H1 (cell line): ENCODE data around the gene HM13. TPM values are rescaled to one million over a fixed set of nuclear protein-coding genes. Genes with fewer than 3 reads are reported as not detected.

Experiments used
- CTCF ChIA-PET: fragments of 300-600 bp; sonication (Branson Sonifier 250); formaldehyde crosslinking; loops from one replicate; lab custom pipeline; 2021; ENCODE audit not compliant: partially characterized antibody; lab: Charles Lee
- POLR2A ChIA-PET: fragments of 300-600 bp; sonication (Branson Sonifier 250); formaldehyde crosslinking; loops from one replicate; lab custom pipeline; 2021; ENCODE audit warnings: inconsistent platforms; ENCODE audit not compliant: partially characterized antibody; lab: Charles Lee
- DNase-seq, 2 experiments: peaks; one replicate each; pipeline versions ENCODE4 v3.0.0 to v3.0.0-alpha.2; 2010 to 2022; ENCODE audit warnings: low spot score in 2 of 2, low read depth in 1 of 2, mixed read lengths in 1 of 2
- FAIRE-seq: peaks from 2 replicates; lab custom pipeline; 2011; peaks lifted over from hg19 to GRCh38; lab: Jason Lieb, UNC
- H2AFZ ChIP-seq: 2 replicates; pipeline ENCODE4 v1.8.1; 2012; ENCODE audit warnings: low read length, inconsistent platforms
- H2AK5ac ChIP-seq: 2 replicates; pipeline ENCODE4 v1.6.1; 2013; ENCODE audit warnings: low read depth, low read length
- H2BK120ac ChIP-seq: replicated peaks from 2 replicates; pipeline ENCODE3; 2013; ENCODE audit warnings: low read depth, low read length, inconsistent platforms
- H2BK12ac ChIP-seq: 2 replicates; pipeline ENCODE4 v1.6.1; 2013; ENCODE audit warnings: low read depth, low read length
- H2BK15ac ChIP-seq: 2 replicates; pipeline ENCODE4 v1.6.1; 2013; ENCODE audit warnings: low read length
- H2BK20ac ChIP-seq: 2 replicates; pipeline ENCODE4 v1.6.1; 2013; ENCODE audit warnings: low read length
- H2BK5ac ChIP-seq: 2 replicates; pipeline ENCODE4 v1.6.1; 2013; ENCODE audit warnings: low read depth, low read length
- H3K14ac ChIP-seq: 2 replicates; pipeline ENCODE4 v1.6.1; 2013; ENCODE audit warnings: inconsistent platforms; ENCODE audit not compliant: insufficient read length
- H3K18ac ChIP-seq: 2 replicates; pipeline ENCODE4 v1.6.1; 2013; ENCODE audit warnings: low read length; ENCODE audit errors: extremely low read depth
- H3K23ac ChIP-seq: 2 replicates; pipeline ENCODE4 v1.6.1; 2013; ENCODE audit warnings: inconsistent platforms; ENCODE audit not compliant: insufficient read length
- H3K23me2 ChIP-seq: 2 replicates; pipeline ENCODE4 v1.6.1; 2013; ENCODE audit warnings: low read depth, low read length
- H3K27ac ChIP-seq: 2 replicates; pipeline ENCODE4 v1.6.1; 2011; ENCODE audit warnings: low read depth, low read length, inconsistent platforms
- H3K27me3 ChIP-seq, 4 experiments: replicated peaks in 1 of 4; 1 replicate in 1 of 4; 2 replicates in 3 of 4; pipeline versions ENCODE4 v1.6.1 to v1.8.1; 2011 to 2013; ENCODE audit warnings: low read length in 3 of 4, mild to moderate bottlenecking in 3 of 4, inconsistent platforms in 2 of 4, mixed read lengths in 2 of 4, moderate library complexity in 1 of 4; ENCODE audit not compliant: control insufficient read depth in 3 of 4, insufficient read depth in 3 of 4; ENCODE audit errors: extremely low read depth in 1 of 4
- H3K36me3 ChIP-seq, 4 experiments: 2 replicates each; pipeline versions ENCODE4 v1.6.1 to v1.8.1; 2011 to 2013; ENCODE audit warnings: mild to moderate bottlenecking in 4 of 4, low read length in 3 of 4, moderate library complexity in 2 of 4, control low read depth in 1 of 4, inconsistent platforms in 1 of 4; ENCODE audit not compliant: insufficient read depth in 4 of 4, control insufficient read depth in 2 of 4
- H3K4ac ChIP-seq: replicated peaks from 2 replicates; pipeline ENCODE3; 2013; ENCODE audit warnings: low read length, low read depth, mixed read lengths, inconsistent platforms; ENCODE audit not compliant: insufficient read length
- H3K4me1 ChIP-seq, 4 experiments: replicated peaks in 1 of 4; 1 replicate in 1 of 4; 2 replicates in 3 of 4; pipeline versions ENCODE4 v1.6.1 to v1.8.1; 2011 to 2013; ENCODE audit warnings: low read length in 3 of 4, inconsistent platforms in 2 of 4, mixed read lengths in 1 of 4; ENCODE audit not compliant: insufficient read depth in 4 of 4, control insufficient read depth in 3 of 4
- H3K4me2 ChIP-seq, 2 experiments: 2 replicates each; pipeline versions ENCODE4 v1.6.1 to v1.8.1; 2011 to 2013; ENCODE audit warnings: low read depth in 2 of 2, low read length in 2 of 2, control low read depth in 1 of 2, inconsistent platforms in 1 of 2, mild to moderate bottlenecking in 1 of 2; ENCODE audit not compliant: insufficient read depth in 1 of 2
- H3K4me3 ChIP-seq, 4 experiments: fragments of 200-600, 300-600 bp in 1 of 4; sonication (generic), shearing (Covaris generic), sonication (Bioruptor Twin) in 1 of 4; 2 replicates each; pipeline versions ENCODE4 v1.5.1 to v1.8.1; 2011 to 2016; ENCODE audit warnings: low read length in 4 of 4, low read depth in 3 of 4, control low read depth in 2 of 4, inconsistent platforms in 2 of 4, mild to moderate bottlenecking in 2 of 4, mixed read lengths in 1 of 4, moderate library complexity in 1 of 4; ENCODE audit not compliant: insufficient read depth in 2 of 4; ENCODE audit errors: extremely low read depth in 1 of 4
- H3K56ac ChIP-seq: replicated peaks from 2 replicates; pipeline ENCODE3; 2013; ENCODE audit warnings: low read depth, mild to moderate bottlenecking, mixed read lengths, low read length, inconsistent platforms; ENCODE audit not compliant: insufficient read length
- H3K79me1 ChIP-seq: 2 replicates; pipeline ENCODE4 v1.6.1; 2013; ENCODE audit warnings: low read depth, low read length, control low read depth
- H3K79me2 ChIP-seq, 2 experiments: 2 replicates each; pipeline versions ENCODE4 v1.6.1 to v1.8.1; 2012 to 2013; ENCODE audit warnings: low read length in 2 of 2, mild to moderate bottlenecking in 2 of 2, inconsistent platforms in 1 of 2; ENCODE audit not compliant: insufficient read depth in 2 of 2, control insufficient read depth in 1 of 2
- H3K9ac ChIP-seq, 4 experiments: replicated peaks in 1 of 4; 1 replicate in 1 of 4; 2 replicates in 3 of 4; pipeline versions ENCODE4 v1.6.1 to v1.8.1; 2011 to 2013; ENCODE audit warnings: low read depth in 3 of 4, low read length in 3 of 4, control low read depth in 2 of 4, mild to moderate bottlenecking in 2 of 4, moderate library complexity in 2 of 4, inconsistent platforms in 1 of 4; ENCODE audit errors: extremely low read depth in 1 of 4
- H3K9me3 ChIP-seq, 2 experiments: 2 replicates each; pipeline versions ENCODE4 v1.6.1 to v1.8.1; 2012 to 2013; ENCODE audit warnings: mild to moderate bottlenecking in 2 of 2, moderate library complexity in 2 of 2, control low read depth in 1 of 2, inconsistent platforms in 1 of 2, low read depth in 1 of 2, low read length in 1 of 2, mixed read lengths in 1 of 2; ENCODE audit not compliant: insufficient read depth in 2 of 2
- H4K20me1 ChIP-seq, 2 experiments: replicated peaks in 1 of 2; 2 replicates each; pipeline versions ENCODE3 to v1.8.1; 2011 to 2013; ENCODE audit warnings: inconsistent platforms in 2 of 2, low read length in 2 of 2, mild to moderate bottlenecking in 1 of 2; ENCODE audit not compliant: insufficient read depth in 2 of 2, control insufficient read depth in 1 of 2
- H4K5ac ChIP-seq: 2 replicates; pipeline ENCODE4 v1.6.1; 2013; ENCODE audit warnings: low read length, low read depth, mixed read lengths, inconsistent platforms; ENCODE audit not compliant: insufficient read length
- H4K8ac ChIP-seq: 2 replicates; pipeline ENCODE4 v1.8.0; 2013; ENCODE audit warnings: mild to moderate bottlenecking, moderate library complexity, low read length, inconsistent platforms; ENCODE audit not compliant: insufficient read depth; ENCODE audit errors: extremely low read depth
- H4K91ac ChIP-seq: replicated peaks from 2 replicates; pipeline ENCODE3; 2013; ENCODE audit warnings: low read length, mixed read lengths, inconsistent platforms; ENCODE audit not compliant: insufficient read length
- BRCA1 ChIP-seq: IDR thresholded peaks from 2 replicates; pipeline ENCODE4 v1.6.1; 2012; ENCODE audit warnings: low read depth, low read length, improper control_type of control experiment
- KDM5A ChIP-seq: fragments of 200-600 bp; IDR thresholded peaks from 2 replicates; pipeline ENCODE4 v1.7.1; 2012; ENCODE audit warnings: mild to moderate bottlenecking, low read length, inconsistent platforms, mixed read lengths
- SAP30 ChIP-seq: fragments of 300-600 bp; sonication (generic); IDR thresholded peaks from 2 replicates; pipeline ENCODE4 v1.7.1; 2012; ENCODE audit warnings: low read length, moderate library complexity, mild to moderate bottlenecking, inconsistent platforms; ENCODE audit not compliant: insufficient read depth, insufficient replicate concordance
- SIX5 ChIP-seq: IDR thresholded peaks from 2 replicates; pipeline ENCODE4 v1.6.1; 2011; ENCODE audit warnings: mild to moderate bottlenecking, low read depth, low read length
- TAF1 ChIP-seq: IDR thresholded peaks from 2 replicates; pipeline ENCODE4 v1.6.1; 2011; ENCODE audit warnings: mild to moderate bottlenecking, low read depth, low read length
- WGBS, 2 experiments: shearing (Covaris generic) in 1 of 2; methylation state at CpG; one replicate each; pipeline versions ENCODE4 v1.1.6 to v1.1.7; 2013 to 2015; ENCODE audit warnings: low lambda C conversion rate in 2 of 2, mixed read lengths in 2 of 2, inconsistent platforms in 1 of 2, low coverage in 1 of 2, missing lambda C conversion rate in 1 of 2; ENCODE audit not compliant: insufficient replicate concordance in 2 of 2, insufficient coverage in 1 of 2, insufficient read length in 1 of 2; ENCODE audit errors: extremely low coverage in 1 of 2, missing lambda C conversion rate in 1 of 2; 5-methylcytosine and 5-hydroxymethylcytosine counted together
- polyA plus RNA-seq, 7 experiments: library from polyadenylated mRNA; depleted of rRNA in 3 of 7; stranded (reverse) in 5 of 7; unstranded in 2 of 7; fragments of >200 nt in 5 of 7; fragments of 200-250 nt in 2 of 7; gene quantifications; 1 replicate in 5 of 7; 2 replicates in 1 of 7; 4 replicates in 1 of 7; pipeline versions ENCODE4 v1.2.1 to v1.2.3, GENCODE V29; 2011 to 2013; ENCODE audit warnings: missing spikeins in 2 of 7, mixed read lengths in 2 of 7
- total RNA-seq: library from RNA; stranded (reverse); fragmentation: NEBNext Ultra II Directional; extraction: Animal tissue kit (Norgen Biotek cat#: 25700); gene quantifications from 2 replicates; pipeline ENCODE4 v1.2.1, GENCODE V29; 2021

The HM13 gene
- total and polyA plus RNA-seq, 2 of the 8 experiments (the other 6 are each of a cell fraction or from before 2014, with no cell fraction given), result 118 to 183 TPM

DNA sequence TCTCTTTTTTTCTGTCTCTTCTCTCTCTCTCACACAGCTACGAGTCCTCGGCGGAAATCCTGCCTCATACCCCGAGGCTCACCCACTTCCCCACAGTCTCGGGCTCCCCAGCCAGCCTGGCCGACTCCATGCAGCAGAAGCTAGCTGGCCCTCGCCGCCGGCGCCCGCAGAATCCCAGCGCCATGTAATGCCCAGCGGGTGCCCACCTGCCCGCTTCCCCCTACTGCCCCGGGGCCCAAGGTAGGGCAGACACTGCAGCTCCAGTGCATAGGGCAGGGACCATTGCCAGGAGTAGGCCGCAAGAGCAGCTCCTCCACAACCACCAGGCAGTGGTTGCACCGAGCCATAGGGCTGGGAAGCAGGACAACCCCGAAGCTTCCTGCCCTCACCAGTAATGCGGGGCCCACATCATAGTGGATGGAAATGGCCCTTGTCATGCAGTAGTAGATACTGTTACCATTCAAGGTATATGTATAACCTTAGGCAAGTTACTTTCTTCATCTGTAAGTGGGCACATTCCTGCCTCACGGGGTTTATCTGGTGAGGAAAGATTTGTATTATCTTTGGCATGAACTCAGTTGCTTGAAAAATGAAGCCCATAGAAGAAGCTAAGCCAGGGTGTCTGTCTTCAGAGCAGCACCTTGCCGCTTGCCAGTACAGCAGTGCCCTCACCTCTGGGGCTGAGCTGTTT lies 53.9 kb downstream of the HM13 start:
- TF ChIP-seq BRCA1 (no peak), SIX5 (no peak), KDM5A (no peak), SAP30 (no peak), TAF1 (no peak)
- H3K4me2 ChIP-seq, result no peak overlapping the region
- no peak overlapping the region for H3K14ac ChIP-seq

More for the DNA sequence above, 53.9 kb downstream of the HM13 start:
- Histone ChIP-seq H2BK12ac (peak overlapping the region; percentile 33; the same call in 1 of the 2 replicates), H3K27me3 (no peaks in the 10 kb centered on the region), H3K23ac (no peak overlapping the region), H3K27ac (no peak overlapping the region), H3K4me3 (no peak overlapping the region), H2BK15ac (no peak overlapping the region), H3K36me3 (peaks cover 8 to 31% (median 17%) of the 10 kb centered on the region in 4 experiments; a peak in 7 of 8 replicates), H2BK5ac (peak overlapping the region; percentile 82; the same call in 1 of the 2 replicates), H3K79me2 (no peaks in the 10 kb centered on the region), H4K8ac (no peak overlapping the region), H2BK120ac (no peak overlapping the region), H3K4ac (peak overlapping the region; percentile 80), H3K23me2 (peaks cover 3% of the 10 kb centered on the region; the same call in 1 of the 2 replicates), H3K18ac (no peak overlapping the region), H2BK20ac (peak overlapping the region; percentile 93; the same call in 1 of the 2 replicates), H2AK5ac (0 out of 2 replicates have a peak overlapping the region, but pooled peaks have one; percentile 56), H2AFZ (no peak overlapping the region), H4K5ac (no peak overlapping the region), H3K9me3 (no peaks in the 10 kb centered on the region), H3K79me1 (no peaks in the 10 kb centered on the region), H4K20me1 (peaks cover 0 to 1% of the 10 kb centered on the region in 2 experiments), H3K56ac (no peak overlapping the region), H3K4me1 (peaks cover 13 to 34% (median 22%) of the 10 kb centered on the region in 4 experiments), H4K91ac (peak overlapping the region; percentile 71), H3K9ac (peak overlapping the region in 1 of 4 experiments; percentile 2; a peak in 1 of 7 replicates)
- POLR2A ChIA-PET, result interaction anchor here (0.7 to 24.3 kb wide), 11 partner anchors 8 to 155 kb away, joined by 3 to 1033 read pairs (median 5); partner anchors contain the start of gene ID1
- FAIRE-seq, result no peak
- no peak for DNase-seq
- WGBS, 2 experiments, result 95% methylated on average over 21 of the region's 21 CpGs; no CpG with 5 or more reads in 1 of the 2 experiments
- CTCF ChIA-PET, result interaction anchor here (0.6 to 30.5 kb wide), 19 partner anchors 11 to 584 kb away, joined by 3 to 1559 read pairs (median 7); partner anchors contain the start of genes BCL2L1, FOXS1 and ID1
